ENCODE data around the gene ELK3.

Gene ELK3

GRCh38 chr12:96193725-96194575, at the start of gene ELK3:
TSS of gene ELK3 (plus strand) at chr12:96194375.
- peak; percentile 55; the same call in 1 of the 2 replicates for TF ChIP-seq POLR2A (IDR thresholded peaks at IDR 0.05; ENCODE audit: low read depth, low read length)
- DNase-seq (ENCODE audit: insufficient read length, low spot score) (peak; percentile 51), FAIRE-seq (no peak)

- no peak for FAIRE-seq
- no peak for TF ChIP-seq POLR2A (IDR thresholded peaks at IDR 0.05; ENCODE audit: low read depth, low read length)
- DNase-seq (ENCODE audit: insufficient read length, low spot score): no peak
These were observed 47.4 kb upstream of the ELK3 start for GRCh38 chr12:96146747-96147146.

- TF ChIP-seq POLR2A (IDR thresholded peaks at IDR 0.05; ENCODE audit: low read depth, low read length): no peak
- DNase-seq (ENCODE audit: insufficient read length, low spot score) (no peak), FAIRE-seq (no peak)
These were observed 43.7 kb upstream of the ELK3 start for GRCh38 chr12:96150442-96150841.

- TF ChIP-seq POLR2A (IDR thresholded peaks at IDR 0.05; ENCODE audit: low read depth, low read length): no peak
- FAIRE-seq (no peak), DNase-seq (ENCODE audit: insufficient read length, low spot score) (no peak)
These were observed 42.0 kb upstream of the ELK3 start for GRCh38 chr12:96152164-96152563.

GRCh38 chr12:96153131-96153725, 40.9 kb upstream of the ELK3 start:
- FAIRE-seq (no peak), DNase-seq (ENCODE audit: insufficient read length, low spot score) (no peak)
- no peak for TF ChIP-seq POLR2A (IDR thresholded peaks at IDR 0.05; ENCODE audit: low read depth, low read length)

- DNase-seq (ENCODE audit: insufficient read length, low spot score): no peak
- no peak for FAIRE-seq
- TF ChIP-seq POLR2A (IDR thresholded peaks at IDR 0.05; ENCODE audit: low read depth, low read length): no peak
These were observed 39.0 kb upstream of the ELK3 start for GRCh38 chr12:96155181-96155580.

GRCh38 chr12:96155781-96156180, 38.4 kb upstream of the ELK3 start:
- no peak for TF ChIP-seq POLR2A (IDR thresholded peaks at IDR 0.05; ENCODE audit: low read depth, low read length)
- DNase-seq (ENCODE audit: insufficient read length, low spot score) (no peak), FAIRE-seq (no peak)

- FAIRE-seq (no peak), DNase-seq (ENCODE audit: insufficient read length, low spot score) (no peak)
- TF ChIP-seq POLR2A (IDR thresholded peaks at IDR 0.05; ENCODE audit: low read depth, low read length): no peak
These were observed 38.0 kb upstream of the ELK3 start for GRCh38 chr12:96156211-96156610.

GRCh38 chr12:96157427-96157826, 36.7 kb upstream of the ELK3 start:
- FAIRE-seq (no peak), DNase-seq (ENCODE audit: insufficient read length, low spot score) (no peak)
- TF ChIP-seq POLR2A (IDR thresholded peaks at IDR 0.05; ENCODE audit: low read depth, low read length): no peak

- no peak for DNase-seq (ENCODE audit: insufficient read length, low spot score)
- TF ChIP-seq POLR2A (IDR thresholded peaks at IDR 0.05; ENCODE audit: low read depth, low read length): no peak
These were observed 29.0 kb upstream of the ELK3 start for GRCh38 chr12:96164951-96165811.

GRCh38 chr12:96166765-96167164, 27.4 kb upstream of the ELK3 start:
- DNase-seq (ENCODE audit: insufficient read length, low spot score): no peak
- no peak for FAIRE-seq
- TF ChIP-seq POLR2A (IDR thresholded peaks at IDR 0.05; ENCODE audit: low read depth, low read length): no peak

More at GRCh38 chr12:96164951-96165811, 29.0 kb upstream of the ELK3 start:
- FAIRE-seq: no peak

GRCh38 chr12:96167492-96167891, 26.7 kb upstream of the ELK3 start:
- TF ChIP-seq POLR2A (IDR thresholded peaks at IDR 0.05; ENCODE audit: low read depth, low read length): no peak
- no peak for DNase-seq (ENCODE audit: insufficient read length, low spot score)
- no peak for FAIRE-seq

GRCh38 chr12:96170328-96170727, 23.8 kb upstream of the ELK3 start:
- FAIRE-seq (no peak), DNase-seq (ENCODE audit: insufficient read length, low spot score) (no peak)
- TF ChIP-seq POLR2A (IDR thresholded peaks at IDR 0.05; ENCODE audit: low read depth, low read length): no peak

GRCh38 chr12:96170762-96171161, 23.4 kb upstream of the ELK3 start:
- no peak for TF ChIP-seq POLR2A (IDR thresholded peaks at IDR 0.05; ENCODE audit: low read depth, low read length)
- FAIRE-seq (no peak), DNase-seq (ENCODE audit: insufficient read length, low spot score) (no peak)
